Psoas muscle (tissue), 8 donors: ENCODE data around the gene RRBP1. TPM values are rescaled to one million over a fixed set of nuclear protein-coding genes. Genes with fewer than 3 reads are reported as not detected.

ENCODE experiments used
- ATAC-seq, 4 donors: fragments of 200-7000 bp; cut with Tn5 transposase; one replicate each; pipeline ENCODE4 v1.9.1; 2020; ENCODE audit warnings: moderate library complexity in 3 of 4, mild to moderate bottlenecking in 2 of 4
- DNase-seq, 2 donors: peaks; one replicate each; pipeline ENCODE4 v3.0.0-alpha.2; 2020
- H3K27ac ChIP-seq: fragments of 200-600 bp; one replicate; pipeline ENCODE4 v1.8.0; 2022
- H3K27me3 ChIP-seq, 3 donors: fragments of 200-600 bp in 1 of 3; one replicate each; pipeline versions ENCODE4 v1.6.1 to v1.8.0; 2013 to 2022; ENCODE audit warnings: low read length in 2 of 3, mild to moderate bottlenecking in 2 of 3, moderate library complexity in 1 of 3; ENCODE audit not compliant: insufficient read depth in 3 of 3
- H3K36me3 ChIP-seq, 2 donors: fragments of 200-600 bp in 1 of 2; one replicate each; pipeline versions ENCODE4 v1.6.1 to v1.8.0; 2013 to 2022; ENCODE audit warnings: low read depth in 1 of 2, mild to moderate bottlenecking in 1 of 2, moderate library complexity in 1 of 2; ENCODE audit not compliant: insufficient read depth in 1 of 2
- H3K4me1 ChIP-seq: fragments of 200-600 bp; one replicate; pipeline ENCODE4 v1.8.0; 2022
- H3K4me3 ChIP-seq: fragments of 200-600 bp; one replicate; pipeline ENCODE4 v1.8.0; 2022; ENCODE audit warnings: mild to moderate bottlenecking
- H3K9me3 ChIP-seq: fragments of 200-600 bp; one replicate; pipeline ENCODE4 v1.8.0; 2022
- CTCF ChIP-seq: fragments of 200-600 bp; IDR thresholded peaks from one replicate; pipeline ENCODE4 v1.8.0; 2022; ENCODE audit warnings: antibody characterized with exemption
- WGBS, 3 donors: extraction: QIAGEN DNeasy Blood & Tissue Kit; methylation state at CpG; one replicate each; pipeline versions ENCODE4 v1.1.6 to v1.1.7; 2013; 5-methylcytosine and 5-hydroxymethylcytosine counted together
- intact Hi-C, 2 donors: fragments of 100-400 bp; cut with DNase I; formaldehyde crosslinking; loops; one replicate each; pipeline versions ENCODE4 v1.11.0 to v1.14.2; 2022
- polyA plus RNA-seq, 3 donors: library from polyadenylated mRNA; stranded (reverse); fragments of 200-250 nt; gene quantifications; one replicate each; pipeline ENCODE4 v1.2.3, GENCODE V29; 2013
- total RNA-seq, 4 donors: library from RNA; stranded (reverse); fragmentation: NEBNext Ultra II Directional in 2 of 4; extraction: Animal tissue kit (Norgen Biotek cat#: 25700) in 2 of 4; gene quantifications; one replicate each; pipeline versions ENCODE4 v1.2.1 to v1.2.4, GENCODE V29; 2021 to 2023
- donor health status: healthy with polysubstance abuse.
- donor health status: DM: no; HTN: no; CAD: no; lungs with moderate emphysema.
- donor health status: Bipolar disorder and iron deficiency.
- donor health status: healthy.
- donor health status: DM: yes; HTN: yes; CAD: no.
- donor health status: DM: no; HTN: no; CAD: no.
- donor health status: DM: no; HTN: no; CAD: no.
- donor health status: DM: yes; HTN: yes; CAD: no.

Gene RRBP1
- total and polyA plus RNA-seq, 7 donors, result 14.2 to 40.8 (median 21.8) TPM

DNA sequence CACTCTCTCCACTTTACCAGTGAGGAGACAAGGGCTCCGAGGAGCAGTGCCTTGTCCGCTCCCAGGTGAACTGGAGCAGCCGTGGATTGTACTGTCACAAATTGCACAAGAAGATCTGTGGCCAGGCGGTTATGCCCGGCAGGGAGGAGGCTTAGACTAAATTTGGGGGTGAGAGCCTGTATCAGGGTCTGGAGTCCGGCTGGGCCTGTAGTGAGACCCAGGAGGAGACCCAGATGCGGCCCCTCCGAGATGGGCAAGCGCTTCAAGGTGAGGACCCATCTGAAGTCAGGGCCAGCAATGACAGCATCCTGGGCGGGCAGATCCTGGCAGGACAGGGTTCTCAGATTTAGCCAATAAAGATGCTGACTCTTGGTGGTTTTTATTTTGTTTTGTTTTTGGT, 45.3 kb upstream of the RRBP1 start:
- no peak for ATAC-seq
- Histone ChIP-seq H3K36me3 (no peaks in the 10 kb centered on the region), H3K4me1 (no peaks in the 10 kb centered on the region), H3K27ac (no peak overlapping the region), H3K4me3 (no peak overlapping the region), H3K9me3 (no peaks in the 10 kb centered on the region), H3K27me3 (no peaks in the 10 kb centered on the region)
- TF ChIP-seq CTCF, result no peak
- WGBS, 3 donors, result 80 to 92% (median 87%) methylated on average over 10 of the region's 10 CpGs
- intact Hi-C loops, result no loop called here
- no peak for DNase-seq

DNA sequence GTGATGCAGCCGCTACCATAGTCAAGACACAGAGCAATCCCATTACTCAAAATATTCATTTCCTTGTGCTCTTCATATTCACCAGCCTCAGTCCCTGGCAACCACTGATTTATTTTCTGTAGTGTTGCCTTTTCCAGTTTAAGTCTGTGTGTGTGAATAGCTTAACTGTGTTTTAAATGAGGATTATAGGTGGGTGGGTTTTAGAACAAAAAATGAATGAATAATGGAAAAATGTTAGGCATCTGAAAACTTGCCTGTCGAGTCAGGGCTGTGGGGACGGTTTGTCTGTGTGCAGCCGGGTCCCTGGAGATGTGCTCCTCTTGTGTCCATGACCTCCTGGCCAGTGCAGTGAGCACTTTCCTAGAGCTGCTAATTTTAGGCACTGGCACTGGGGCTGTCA, 44.9 kb upstream of the RRBP1 start:
- 37 to 51% (median 50%) methylated on average over 4 of the region's 4 CpGs for WGBS, 3 donors
- Histone ChIP-seq H3K9me3 (no peaks in the 10 kb centered on the region), H3K36me3 (no peaks in the 10 kb centered on the region), H3K27ac (no peak overlapping the region), H3K27me3 (no peaks in the 10 kb centered on the region), H3K4me3 (no peak overlapping the region), H3K4me1 (no peaks in the 10 kb centered on the region)
- ATAC-seq (no peak), DNase-seq (no peak)
- TF ChIP-seq CTCF, result no peak
- intact Hi-C loops, result no loop called here

- Histone ChIP-seq H3K9me3 (no peaks in the 10 kb centered on the region), H3K27ac (no peak overlapping the region), H3K36me3 (no peaks in the 10 kb centered on the region), H3K4me1 (no peaks in the 10 kb centered on the region), H3K27me3 (no peaks in the 10 kb centered on the region), H3K4me3 (no peak overlapping the region)
- no peak for ATAC-seq
- intact Hi-C loops, result no loop called here
- WGBS, 3 donors, result 72 to 74% (median 74%) methylated on average over 13 of the region's 13 CpGs
- TF ChIP-seq CTCF, result no peak
- no peak for DNase-seq
Measured at GRCh38 chr20:17725094-17725835, 43.2 kb upstream of the RRBP1 start.

GRCh38 chr20:17723301-17723691, 41.3 kb upstream of the RRBP1 start:
- Histone ChIP-seq H3K27ac (no peak overlapping the region), H3K27me3 (no peaks in the 10 kb centered on the region), H3K36me3 (no peaks in the 10 kb centered on the region), H3K9me3 (no peaks in the 10 kb centered on the region), H3K4me1 (no peaks in the 10 kb centered on the region), H3K4me3 (no peak overlapping the region)
- DNase-seq, result no peak
- no peak for TF ChIP-seq CTCF
- WGBS, 3 donors, result 88 to 94% (median 89%) methylated on average over 5 of the region's 5 CpGs
- intact Hi-C loops, result no loop called here
- ATAC-seq, result no peak
